Endothelial cell of umbilical vein (primary cell): Measurements from ENCODE around the gene EFCAB8. TPM values are rescaled to one million over a fixed set of nuclear protein-coding genes. Genes with fewer than 3 reads are reported as not detected.

ENCODE experiments used
- BruUV-seq: library from RNA; stranded (reverse); fragments of 400-500 nt; replicated peaks from 2 replicates; lab custom pipeline; 2021; lab: Mats Ljungman, UMichigan
- CTCF ChIA-PET: fragments of 300-600, 350-600 bp; sonication (Branson Sonifier 250); formaldehyde crosslinking; loops from one replicate; lab custom pipeline; 2021; ENCODE audit warnings: antibody characterized with exemption, inconsistent platforms; lab: Charles Lee
- POLR2A ChIA-PET: fragments of 300-600, 350-600 bp; sonication (Branson Sonifier 250); formaldehyde crosslinking; loops from one replicate; lab custom pipeline; 2021; ENCODE audit warnings: antibody characterized with exemption, inconsistent platforms; lab: Charles Lee
- DNase-seq: peaks from one replicate; pipeline ENCODE4 v3.0.0-alpha.2; 2011; ENCODE audit warnings: low read depth, low spot score
- FAIRE-seq: peaks from 2 replicates; lab custom pipeline; 2011; peaks lifted over from hg19 to GRCh38; lab: Jason Lieb, UNC
- H2AFZ ChIP-seq: 2 replicates; pipeline ENCODE4 v1.6.0; 2012; ENCODE audit warnings: low read depth, low read length, control low read depth, inconsistent platforms
- H3K27ac ChIP-seq: 2 replicates; pipeline ENCODE4 v1.5.1; 2011; ENCODE audit warnings: low read depth, mild to moderate bottlenecking, control low read depth, low read length, moderate library complexity; ENCODE audit not compliant: insufficient read depth
- H3K27me3 ChIP-seq, 2 experiments: 2 replicates each; pipeline versions ENCODE4 v1.6.0 to v1.6.1; 2011; ENCODE audit warnings: low read length in 2 of 2, mixed read lengths in 1 of 2; ENCODE audit not compliant: control insufficient read depth in 2 of 2, insufficient read depth in 2 of 2
- H3K36me3 ChIP-seq, 2 experiments: 2 replicates in 1 of 2; 3 replicates in 1 of 2; pipeline ENCODE4 v1.5.1; 2011; ENCODE audit warnings: low read length in 2 of 2, mild to moderate bottlenecking in 1 of 2, moderate library complexity in 1 of 2; ENCODE audit not compliant: control insufficient read depth in 2 of 2, insufficient read depth in 2 of 2; ENCODE audit errors: extremely low read depth in 1 of 2
- H3K4me1 ChIP-seq: 3 replicates; pipeline ENCODE4 v1.5.1; 2011; ENCODE audit warnings: mild to moderate bottlenecking, low read length; ENCODE audit not compliant: control insufficient read depth, insufficient read depth; ENCODE audit errors: extremely low read depth
- H3K4me2 ChIP-seq: 2 replicates; pipeline ENCODE4 v1.6.1; 2011; ENCODE audit warnings: low read length, control low read depth, mixed read lengths; ENCODE audit not compliant: insufficient read depth
- H3K4me3 ChIP-seq, 3 experiments: fragments of 200-600 bp in 1 of 3; sonication (generic), shearing (Covaris generic) in 1 of 3; replicated peaks in 1 of 3; 2 replicates each; pipeline ENCODE4 v1.5.1; 2011 to 2016; ENCODE audit warnings: control low read depth in 3 of 3, low read length in 3 of 3, mild to moderate bottlenecking in 2 of 3, inconsistent platforms in 1 of 3, low read depth in 1 of 3, moderate library complexity in 1 of 3; ENCODE audit not compliant: insufficient read depth in 1 of 3
- H3K79me2 ChIP-seq: 2 replicates; pipeline ENCODE4 v1.6.0; 2012; ENCODE audit warnings: low read length, inconsistent platforms; ENCODE audit not compliant: control insufficient read depth, insufficient read depth
- H3K9ac ChIP-seq: replicated peaks from 2 replicates; pipeline ENCODE3; 2011; ENCODE audit warnings: low read length, control low read depth; ENCODE audit not compliant: insufficient read depth; ENCODE audit errors: extremely low read depth
- H3K9me1 ChIP-seq: replicated peaks from 3 replicates; pipeline ENCODE4 v1.6.0; 2011; ENCODE audit warnings: mild to moderate bottlenecking, low read length; ENCODE audit not compliant: control insufficient read depth, insufficient read depth; ENCODE audit errors: extremely low read depth
- H3K9me3 ChIP-seq: replicated peaks from 2 replicates; pipeline ENCODE4 v1.5.1; 2012; ENCODE audit warnings: low read length, inconsistent platforms; ENCODE audit not compliant: control insufficient read depth, insufficient read depth
- H4K20me1 ChIP-seq: replicated peaks from 2 replicates; pipeline ENCODE3; 2011; ENCODE audit warnings: mild to moderate bottlenecking, low read length; ENCODE audit not compliant: control insufficient read depth, insufficient read depth; ENCODE audit errors: extremely low read depth
- CTCF ChIP-seq, 2 donors: IDR thresholded peaks; 1 replicate in 1 of 2; 2 replicates in 1 of 2; pipeline ENCODE4 v1.5.1; 2011; ENCODE audit warnings: low read length in 2 of 2, mild to moderate bottlenecking in 2 of 2, moderate library complexity in 2 of 2, control low read depth in 1 of 2, inconsistent platforms in 1 of 2, low read depth in 1 of 2; ENCODE audit not compliant: insufficient read depth in 1 of 2; ENCODE audit errors: extremely low read depth in 1 of 2
- EZH2 ChIP-seq: IDR thresholded peaks from 2 replicates; pipeline ENCODE4 v1.6.1; 2012; ENCODE audit warnings: borderline replicate concordance, low read depth, mild to moderate bottlenecking, moderate library complexity, low read length, inconsistent platforms; ENCODE audit not compliant: severe bottlenecking
- GATA2 ChIP-seq: IDR thresholded peaks from 2 replicates; pipeline ENCODE4 v1.7.0; 2011; ENCODE audit warnings: low read depth, mild to moderate bottlenecking, moderate library complexity, mixed read lengths, low read length; ENCODE audit not compliant: insufficient read length, insufficient read depth
- MAX ChIP-seq: IDR thresholded peaks from 2 replicates; pipeline ENCODE4 v1.6.1; 2011; ENCODE audit not compliant: insufficient read depth, insufficient read length
- POLR2A ChIP-seq: IDR thresholded peaks from 2 replicates; pipeline ENCODE4 v1.6.1; 2012; ENCODE audit warnings: low read depth, mild to moderate bottlenecking, control low read depth, low read length
- dilution Hi-C: fragments of 300-500 bp; cut with MboI; formaldehyde crosslinking; loops from one replicate; pipeline ENCODE4 v1.15.0; 2019; ENCODE audit warnings: low sequenced_read_pairs; ENCODE audit not compliant: extremely low pct_ligation_motif_present
- intact Hi-C: fragments of 100-400 bp; cut with micrococcal nuclease; formaldehyde crosslinking; loops from one replicate; pipeline ENCODE4 v1.10.0; 2022
- polyA plus RNA-seq, 4 experiments: library from polyadenylated mRNA; depleted of rRNA in 3 of 4; stranded (reverse) in 3 of 4; unstranded in 1 of 4; fragments of >200 nt; gene quantifications; 2 replicates each; pipeline versions ENCODE4 v1.2.1 to v1.2.3, GENCODE V29; 2011 to 2012; ENCODE audit warnings: missing spikeins in 1 of 4
- total RNA-seq: library from RNA; stranded (reverse); gene quantifications from 2 replicates; pipeline ENCODE4 v1.2.3, GENCODE V29; 2021

Gene EFCAB8
- total and polyA plus RNA-seq, 2 donors (not counting 3 experiments of a cell fraction or from before 2014, with no cell fraction given): 0.01 to 0.31 TPM

GRCh38 chr20:32984631-32985354, 126.1 kb downstream of the EFCAB8 start:
- BruUV-seq: no TSS peak
- Histone ChIP-seq H3K36me3 (no peaks in the 10 kb centered on the region), H3K4me3 (no peak overlapping the region), H3K4me2 (no peak overlapping the region), H3K9me3 (no peaks in the 10 kb centered on the region), H3K9ac (no peak overlapping the region), H3K9me1 (no peaks in the 10 kb centered on the region), H2AFZ (no peak overlapping the region), H3K4me1 (no peaks in the 10 kb centered on the region), H4K20me1 (no peaks in the 10 kb centered on the region), H3K79me2 (no peaks in the 10 kb centered on the region), H3K27ac (no peak overlapping the region), H3K27me3 (no peaks in the 10 kb centered on the region)
- POLR2A ChIA-PET: no interaction called here
- DNase-seq: no peak
- no peak for FAIRE-seq
- intact Hi-C loops: no loop called here
- dilution Hi-C loops: no loop called here
- CTCF ChIA-PET: interaction anchor here (1.1 kb wide), 1 partner anchor 9 kb away, joined by 3 read pairs; no protein-coding TSS in a partner anchor
- TF ChIP-seq POLR2A (no peak), EZH2 (no peak), CTCF (IDR thresholded peaks at IDR 0.05; ENCODE audit: extremely low read depth in 1 of 2, insufficient read depth in 1 of 2, low read depth in 1 of 2, low read length in 2 of 2) (no peak), GATA2 (no peak), MAX (no peak)
